SH-SY5Y (cell line): ENCODE measurements around the gene GLMP.

Experiments used
- GATA2 ChIP-seq: IDR thresholded peaks from 2 replicates; pipeline ENCODE4 v1.6.1; 2011; ENCODE audit warnings: mild to moderate bottlenecking, low read depth, low read length
- GATA3 ChIP-seq: IDR thresholded peaks from 2 replicates; pipeline ENCODE4 v1.6.1; 2011; ENCODE audit warnings: low read depth, mild to moderate bottlenecking, low read length, moderate library complexity

The GLMP gene

DNA sequence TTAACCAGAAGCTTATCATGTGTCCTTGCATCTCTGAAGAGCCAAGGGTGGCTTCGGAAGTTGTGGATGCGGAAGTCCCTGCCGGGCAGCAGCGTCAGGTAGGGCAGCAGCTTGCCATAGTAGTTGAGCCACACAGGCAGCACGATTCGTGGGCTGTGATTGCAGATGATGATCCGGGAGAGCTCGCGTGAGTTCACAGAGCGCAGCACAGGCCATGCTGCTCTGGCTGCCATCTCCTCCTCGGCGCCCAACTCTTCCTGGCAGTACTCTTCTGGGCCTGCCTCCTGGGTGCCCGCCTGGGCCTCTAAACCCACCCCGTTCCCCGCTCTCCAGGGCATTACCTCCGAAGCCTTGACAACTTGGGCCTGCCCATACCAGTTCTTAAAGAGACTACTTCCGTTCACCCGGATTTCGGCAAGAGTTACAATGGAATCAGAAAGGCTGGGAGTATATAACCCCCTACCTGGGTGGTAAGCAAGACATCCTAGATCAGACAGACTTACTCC lies 3.4 kb upstream of the GLMP start, which contains the start of gene VHLL:
Gene VHLL (minus strand): TSS at position 456 of the 506 bp plus-strand sequence. CDS start 118 bp downstream, at position 338.
- no peak for TF ChIP-seq GATA3
- TF ChIP-seq GATA2, result no peak

- TF ChIP-seq GATA3, result no peak
- TF ChIP-seq GATA2, result no peak
These were observed 1.6 kb downstream of the GLMP start for GRCh38 chr1:156293895-156294294.

DNA sequence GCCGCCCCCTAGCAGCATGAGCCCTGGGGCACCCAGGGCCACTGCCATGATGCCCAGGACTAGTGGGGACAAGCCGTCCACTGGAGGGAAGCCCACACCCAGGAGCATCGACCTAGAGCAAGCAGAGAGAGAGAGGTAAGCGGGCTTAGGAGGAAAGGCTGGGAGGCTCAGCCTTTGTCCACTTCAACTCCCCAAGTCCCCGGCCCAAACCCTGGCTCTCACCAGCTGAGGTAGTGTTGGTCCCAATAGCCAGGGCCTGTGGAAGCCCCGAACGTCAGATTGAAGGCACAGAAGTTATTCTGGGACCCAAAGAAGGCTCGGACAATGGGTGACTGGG lies 2.4 kb downstream of the GLMP start:
- no peak for TF ChIP-seq GATA3
- no peak for TF ChIP-seq GATA2

DNA sequence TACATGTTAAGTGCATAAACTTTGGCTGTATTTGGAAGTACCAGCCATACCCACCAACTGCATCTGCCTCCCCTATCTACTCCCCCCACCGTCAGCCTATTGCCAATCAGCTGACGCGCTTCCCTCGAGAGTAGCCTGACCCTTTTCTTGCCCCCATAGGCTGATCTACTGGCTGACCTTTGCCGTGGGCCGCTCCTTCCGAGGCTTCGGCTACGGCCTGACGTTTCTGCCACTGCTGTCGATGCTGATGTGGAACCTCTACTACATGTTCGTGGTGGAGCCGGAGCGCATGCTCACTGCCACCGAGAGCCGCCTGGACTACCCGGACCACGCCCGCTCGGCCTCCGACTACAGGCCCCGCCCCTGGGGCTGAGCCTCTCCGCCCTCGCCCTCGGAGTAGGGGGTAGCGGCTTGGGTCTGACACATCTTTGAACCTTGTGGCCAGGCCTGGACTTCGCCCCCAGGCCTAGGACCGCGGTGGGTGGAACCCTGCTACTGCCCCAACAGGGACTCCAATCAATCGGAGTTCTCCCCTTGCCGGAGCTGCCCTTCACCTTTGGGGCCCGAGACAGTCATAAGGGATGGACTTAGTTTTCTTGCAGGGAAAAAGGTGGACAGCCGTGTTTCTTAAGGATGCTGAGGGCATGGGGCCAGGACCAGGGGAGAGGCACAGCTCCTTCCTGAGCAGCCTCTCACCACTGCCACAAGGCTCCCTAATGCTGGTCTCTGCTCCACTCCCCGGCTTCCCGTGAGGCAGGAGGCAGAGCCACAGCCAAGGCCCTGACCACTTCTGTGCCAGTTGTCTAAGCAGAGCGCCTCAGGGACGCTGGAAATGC lies 4.0 kb downstream of the GLMP start:
- no peak for TF ChIP-seq GATA2
- no peak for TF ChIP-seq GATA3

GRCh38 chr1:156289857-156290256 lies 5.6 kb downstream of the GLMP start:
- no peak for TF ChIP-seq GATA2

DNA sequence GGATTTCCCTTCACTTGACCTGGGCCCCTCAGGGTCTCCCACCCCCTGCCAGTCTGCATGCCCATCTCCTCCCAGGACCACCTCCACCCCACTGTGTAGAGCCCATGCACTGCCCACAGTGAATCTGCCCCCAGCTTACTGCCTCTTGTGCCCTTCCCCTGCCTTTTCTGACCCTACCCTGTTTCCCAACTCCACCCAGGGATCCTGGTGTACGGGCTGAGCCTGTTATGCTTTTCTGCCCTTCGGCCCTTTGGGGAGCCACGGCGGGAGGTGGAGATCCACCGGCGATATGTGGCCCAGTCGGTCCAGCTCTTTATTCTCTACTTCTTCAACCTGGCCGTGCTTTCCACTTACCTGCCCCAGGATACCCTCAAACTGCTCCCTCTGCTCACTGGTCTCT lies 9.4 kb downstream of the GLMP start:
- no peak for TF ChIP-seq GATA2
- TF ChIP-seq GATA3, result no peak

DNA sequence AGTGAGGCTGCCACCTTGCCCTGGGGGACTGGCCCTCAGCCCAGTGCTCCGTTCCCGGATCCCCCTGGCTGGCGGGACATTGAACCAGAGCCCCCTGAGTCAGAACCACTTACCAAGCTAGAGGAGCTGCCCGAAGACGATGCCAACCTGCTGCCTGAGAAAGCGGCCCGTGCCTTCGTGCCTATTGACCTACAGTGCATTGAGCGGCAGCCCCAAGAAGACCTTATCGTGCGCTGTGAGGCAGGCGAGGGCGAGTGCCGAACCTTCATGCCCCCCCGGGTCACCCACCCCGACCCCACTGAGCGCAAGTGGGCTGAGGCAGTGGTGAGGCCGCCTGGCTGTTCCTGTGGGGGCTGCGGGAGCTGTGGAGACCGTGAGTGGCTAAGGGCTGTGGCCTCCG lies 10.0 kb downstream of the GLMP start:
- no peak for TF ChIP-seq GATA2
- TF ChIP-seq GATA3, result no peak

DNA sequence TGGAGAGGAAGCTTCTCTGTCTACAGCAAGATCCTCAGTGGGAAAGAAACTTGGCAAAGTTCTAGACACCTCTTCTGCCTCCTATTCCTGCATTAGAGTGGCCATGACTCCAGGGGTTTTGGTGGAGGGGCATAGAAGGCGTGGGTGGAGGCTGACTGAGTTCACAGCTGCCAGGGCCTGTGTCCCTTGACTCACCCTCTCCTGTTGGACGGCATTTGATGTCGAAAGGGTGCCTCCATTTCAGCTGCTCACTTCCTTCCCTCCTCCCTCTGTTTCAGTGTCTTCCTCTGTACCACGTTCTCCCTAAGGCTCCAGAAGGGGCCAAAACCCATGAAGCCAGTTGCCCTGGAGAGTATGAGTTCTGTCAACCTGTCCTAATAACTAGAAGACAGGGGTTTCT lies 10.7 kb downstream of the GLMP start:
- TF ChIP-seq GATA3 (no peak), GATA2 (no peak)

- TF ChIP-seq GATA2, result no peak
These were observed 11.4 kb downstream of the GLMP start, which contains the start of gene TMEM79 for GRCh38 chr1:156284112-156284511. TMEM79 (plus strand) TSS chr1:156284325; CDS start chr1:156285227, 902 bp downstream.

- no peak for TF ChIP-seq GATA3
- no peak for TF ChIP-seq GATA2
These were observed 12.0 kb downstream of the GLMP start for GRCh38 chr1:156283521-156283920.

GRCh38 chr1:156282479-156283222 lies 12.8 kb downstream of the GLMP start, which contains the start of gene SMG5:
SMG5 (minus strand) TSS chr1:156282825; CDS start chr1:156282680, 145 bp downstream.
- TF ChIP-seq GATA2 (no peak), GATA3 (no peak)

DNA sequence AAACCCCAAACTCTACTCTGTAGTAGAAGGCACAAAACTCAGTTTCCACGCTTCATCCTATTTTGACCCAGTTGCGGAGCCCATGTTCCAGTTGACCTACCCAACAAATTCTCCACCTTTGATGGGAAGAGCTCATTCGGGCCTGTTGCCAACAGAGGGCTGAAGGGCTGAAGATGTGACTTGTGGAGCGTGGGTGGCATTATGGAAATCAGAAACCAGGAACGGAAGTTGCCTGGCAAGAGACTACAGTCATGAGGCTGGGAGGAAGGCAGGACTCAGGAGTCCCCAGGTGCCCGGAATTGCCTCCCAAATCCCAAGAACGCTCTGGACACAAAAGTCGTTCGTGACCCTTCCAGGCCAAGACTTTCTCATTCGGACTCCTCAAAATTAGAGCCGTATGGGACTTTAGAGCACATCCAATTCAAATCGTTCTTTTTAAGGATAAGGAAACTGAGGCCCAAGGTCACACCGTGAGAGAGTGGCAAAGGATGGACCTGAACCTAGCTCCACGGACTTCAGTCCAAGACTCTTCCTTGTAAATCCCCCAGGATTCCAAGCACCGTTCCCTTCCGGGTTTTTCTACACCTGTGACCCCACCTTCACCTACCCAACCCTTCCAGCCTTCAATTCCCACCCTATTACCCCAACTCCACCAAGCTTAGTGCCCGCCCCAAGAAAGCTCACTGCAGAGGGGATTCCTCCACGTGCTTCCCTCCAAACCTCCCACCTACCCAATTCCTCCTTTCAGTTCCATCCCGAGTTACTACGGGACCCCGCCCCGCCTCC lies 13.6 kb downstream of the GLMP start:
- TF ChIP-seq GATA3 (no peak), GATA2 (no peak)

GRCh38 chr1:156281281-156281680 lies 14.2 kb downstream of the GLMP start:
- no peak for TF ChIP-seq GATA2
- no peak for TF ChIP-seq GATA3

DNA sequence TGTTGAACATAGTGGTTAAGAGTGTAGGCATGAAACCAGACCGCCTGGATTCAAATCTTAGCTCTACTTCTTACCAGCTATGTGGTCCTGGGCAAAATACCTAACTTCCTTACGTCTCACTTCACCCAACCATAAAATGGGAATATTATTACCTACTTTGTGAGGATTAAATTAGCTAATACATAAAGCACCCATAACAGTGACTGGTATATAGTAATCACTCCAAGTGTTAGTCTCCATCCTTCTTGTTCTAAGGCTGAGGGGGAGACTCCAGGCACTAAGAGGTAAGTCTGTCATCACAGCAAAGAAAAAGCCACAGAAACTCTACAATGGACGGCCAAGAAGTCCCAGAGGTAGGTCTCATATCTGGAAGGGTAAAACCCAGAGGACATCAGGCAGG lies 15.6 kb downstream of the GLMP start:
- TF ChIP-seq GATA3 (no peak), GATA2 (no peak)

DNA sequence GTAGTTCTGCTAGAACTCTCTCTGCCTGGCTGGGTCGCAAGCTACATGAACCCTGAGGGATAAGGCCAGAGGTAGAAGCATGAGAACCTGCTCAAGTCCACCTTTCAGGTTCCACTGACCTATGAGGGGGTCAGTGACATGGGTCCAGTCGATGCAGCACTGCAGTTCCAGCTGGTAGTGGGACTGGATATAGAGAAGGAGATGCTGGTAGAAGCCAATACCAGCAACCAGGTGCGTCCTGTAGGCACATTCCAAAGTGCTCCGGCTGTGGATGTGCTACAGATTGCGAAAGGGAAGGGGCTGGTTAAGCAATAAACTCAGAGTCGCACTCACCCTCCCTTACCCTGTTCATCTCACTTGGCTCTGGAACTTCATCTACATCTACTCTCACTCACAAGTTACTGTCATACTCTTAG lies 18.5 kb downstream of the GLMP start:
- no peak for TF ChIP-seq GATA3
- TF ChIP-seq GATA2, result no peak
